H1 (cell line): ENCODE measurements around the gene TWNK. TPM values are rescaled to one million over a fixed set of nuclear protein-coding genes. Genes with fewer than 3 reads are reported as not detected.

Source experiments
- ASH2L ChIP-seq: fragments of 200-600, 300-600 bp; sonication (generic); IDR thresholded peaks from one replicate; pipeline ENCODE4 v1.7.1; 2017; ENCODE audit warnings: low read length
- KDM1A ChIP-seq: fragments of 200-600, 300-600 bp; sonication (generic); IDR thresholded peaks from 2 replicates; pipeline ENCODE4 v1.7.1; 2016; ENCODE audit warnings: mild to moderate bottlenecking, low read length, borderline replicate concordance
- PHF8 ChIP-seq: fragments of 200-600 bp; sonication (generic); conservative IDR thresholded peaks from 2 replicates; pipeline ENCODE4 v1.7.1; 2012; ENCODE audit warnings: low read depth, mild to moderate bottlenecking, inconsistent platforms, low read length, moderate library complexity
- RFX5 ChIP-seq: IDR thresholded peaks from 2 replicates; pipeline ENCODE4 v1.6.1; 2011; ENCODE audit warnings: low read depth, low read length, improper control_type of control experiment, borderline replicate concordance
- TEAD4 ChIP-seq: IDR thresholded peaks from 2 replicates; pipeline ENCODE4 v1.6.1; 2012; ENCODE audit warnings: low read depth, low read length, inconsistent platforms, mixed read lengths
- polyA plus RNA-seq, 7 experiments: library from polyadenylated mRNA; depleted of rRNA in 3 of 7; stranded (reverse) in 5 of 7; unstranded in 2 of 7; fragments of >200 nt in 5 of 7; fragments of 200-250 nt in 2 of 7; gene quantifications; 1 replicate in 5 of 7; 2 replicates in 1 of 7; 4 replicates in 1 of 7; pipeline versions ENCODE4 v1.2.1 to v1.2.3, GENCODE V29; 2011 to 2013; ENCODE audit warnings: missing spikeins in 2 of 7, mixed read lengths in 2 of 7
- total RNA-seq: library from RNA; stranded (reverse); fragmentation: NEBNext Ultra II Directional; extraction: Animal tissue kit (Norgen Biotek cat#: 25700); gene quantifications from 2 replicates; pipeline ENCODE4 v1.2.1, GENCODE V29; 2021
- TF ChIP-seq, protein P1 (sequence below): IDR thresholded peaks from 2 replicates; pipeline ENCODE4 v1.6.1; 2012; ENCODE audit warnings: low read length, inconsistent platforms

The TWNK gene
- total and polyA plus RNA-seq, 2 of the 8 experiments (the other 6 are each of a cell fraction or from before 2014, with no cell fraction given), result 15.4 to 32.5 TPM

- TF ChIP-seq, protein P1, sequence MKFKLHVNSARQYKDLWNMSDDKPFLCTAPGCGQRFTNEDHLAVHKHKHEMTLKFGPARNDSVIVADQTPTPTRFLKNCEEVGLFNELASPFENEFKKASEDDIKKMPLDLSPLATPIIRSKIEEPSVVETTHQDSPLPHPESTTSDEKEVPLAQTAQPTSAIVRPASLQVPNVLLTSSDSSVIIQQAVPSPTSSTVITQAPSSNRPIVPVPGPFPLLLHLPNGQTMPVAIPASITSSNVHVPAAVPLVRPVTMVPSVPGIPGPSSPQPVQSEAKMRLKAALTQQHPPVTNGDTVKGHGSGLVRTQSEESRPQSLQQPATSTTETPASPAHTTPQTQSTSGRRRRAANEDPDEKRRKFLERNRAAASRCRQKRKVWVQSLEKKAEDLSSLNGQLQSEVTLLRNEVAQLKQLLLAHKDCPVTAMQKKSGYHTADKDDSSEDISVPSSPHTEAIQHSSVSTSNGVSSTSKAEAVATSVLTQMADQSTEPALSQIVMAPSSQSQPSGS, result no peak
- no peak for TF ChIP-seq KDM1A
- no peak for TF ChIP-seq ASH2L
- TF ChIP-seq RFX5, result no peak
- TF ChIP-seq TEAD4, result no peak
- no peak for TF ChIP-seq PHF8
These were observed 38.4 kb upstream of the TWNK start (continued) for GRCh38 chr10:100948916-100949315.
